HEK293T (cell line): ENCODE measurements around the gene TRPC3.

ENCODE experiments used
- ELF4 ChIP-seq: fragments of 450-650 bp; IDR thresholded peaks from 2 replicates; pipeline ENCODE4 v1.6.1; 2017; ENCODE audit warnings: antibody characterized with exemption
- FOXM1 ChIP-seq: fragments of 450-650 bp; IDR thresholded peaks from 2 replicates; pipeline ENCODE4 v1.6.1; 2017; ENCODE audit warnings: mild to moderate bottlenecking, borderline replicate concordance
- HDGF ChIP-seq: fragments of 450-650 bp; IDR thresholded peaks from 2 replicates; pipeline ENCODE4 v1.6.1; 2017; ENCODE audit warnings: antibody characterized with exemption, borderline replicate concordance
- TARDBP ChIP-seq: fragments of 450-650 bp; IDR thresholded peaks from 2 replicates; pipeline ENCODE4 v1.6.1; 2016

- TF ChIP-seq HDGF (no peak), ELF4 (no peak), FOXM1 (no peak), TARDBP (no peak)
Observed at GRCh38 chr4:121939690-121940089, 12.2 kb downstream of the TRPC3 start.
